Keratinocyte (primary cell): Measurements from ENCODE around the gene GNG13. TPM values are rescaled to one million over a fixed set of nuclear protein-coding genes. Genes with fewer than 3 reads are reported as not detected.

Experiments
- DNase-seq: peaks from one replicate; pipeline ENCODE4 v3.0.0-alpha.2; 2011; ENCODE audit warnings: low read depth, missing footprints, low spot score
- FAIRE-seq: peaks from 2 replicates; lab custom pipeline; 2011; peaks lifted over from hg19 to GRCh38; lab: Jason Lieb, UNC
- H2AFZ ChIP-seq: 2 replicates; pipeline ENCODE4 v1.6.0; 2012; ENCODE audit warnings: low read length, control low read depth, inconsistent platforms; ENCODE audit not compliant: control insufficient read depth
- H3K27ac ChIP-seq: 2 replicates; pipeline ENCODE4 v1.5.1; 2011; ENCODE audit warnings: low read length; ENCODE audit not compliant: control insufficient read depth, insufficient read depth
- H3K27me3 ChIP-seq: 3 replicates; pipeline ENCODE4 v1.6.0; 2011; ENCODE audit warnings: low read length; ENCODE audit not compliant: control insufficient read depth, insufficient read depth; ENCODE audit errors: extremely low read depth
- H3K36me3 ChIP-seq, 2 experiments: 2 replicates in 1 of 2; 3 replicates in 1 of 2; pipeline ENCODE4 v1.5.1; 2011; ENCODE audit warnings: low read length in 2 of 2, mild to moderate bottlenecking in 1 of 2; ENCODE audit not compliant: control insufficient read depth in 2 of 2, insufficient read depth in 2 of 2; ENCODE audit errors: extremely low read depth in 1 of 2
- H3K4me1 ChIP-seq: 3 replicates; pipeline ENCODE4 v1.5.1; 2011; ENCODE audit warnings: low read length; ENCODE audit not compliant: control insufficient read depth, insufficient read depth; ENCODE audit errors: extremely low read depth
- H3K4me2 ChIP-seq: 3 replicates; pipeline ENCODE4 v1.6.0; 2011; ENCODE audit warnings: low read depth, low read length; ENCODE audit not compliant: control insufficient read depth, insufficient read depth; ENCODE audit errors: extremely low read depth
- H3K4me3 ChIP-seq, 3 experiments: fragments of 200-600 bp in 1 of 3; sonication (generic) in 1 of 3; 2 replicates in 2 of 3; 3 replicates in 1 of 3; pipeline ENCODE4 v1.5.1; 2011 to 2016; ENCODE audit warnings: low read length in 3 of 3, mild to moderate bottlenecking in 3 of 3, control low read depth in 2 of 3, inconsistent platforms in 1 of 3, low read depth in 1 of 3, mixed read lengths in 1 of 3, mixed run types in 1 of 3, moderate library complexity in 1 of 3; ENCODE audit not compliant: control insufficient read depth in 2 of 3, insufficient read depth in 2 of 3; ENCODE audit errors: extremely low read depth in 1 of 3
- H3K79me2 ChIP-seq: 2 replicates; pipeline ENCODE4 v1.6.0; 2012; ENCODE audit warnings: low read length; ENCODE audit not compliant: control insufficient read depth, insufficient read depth
- H3K9ac ChIP-seq: 3 replicates; pipeline ENCODE4 v1.6.0; 2011; ENCODE audit warnings: low read length; ENCODE audit not compliant: control insufficient read depth, insufficient read depth; ENCODE audit errors: extremely low read depth
- H3K9me1 ChIP-seq: 3 replicates; pipeline ENCODE4 v1.6.0; 2011; ENCODE audit warnings: low read length; ENCODE audit not compliant: control insufficient read depth, insufficient read depth; ENCODE audit errors: extremely low read depth
- H3K9me3 ChIP-seq: 2 replicates; pipeline ENCODE4 v1.5.1; 2012; ENCODE audit warnings: low read depth, low read length; ENCODE audit not compliant: control insufficient read depth
- H4K20me1 ChIP-seq: 3 replicates; pipeline ENCODE4 v1.6.0; 2011; ENCODE audit warnings: low read length; ENCODE audit not compliant: control insufficient read depth, insufficient read depth; ENCODE audit errors: extremely low read depth
- EZH2 ChIP-seq: IDR thresholded peaks from one replicate; pipeline ENCODE4 v1.6.1; 2012; ENCODE audit warnings: inconsistent platforms, mild to moderate bottlenecking, low read length, moderate library complexity
- dilution Hi-C: fragments of 300-500 bp; cut with MboI; formaldehyde crosslinking; loops from one replicate; pipeline ENCODE4 v1.7.0; 2020; ENCODE audit warnings: low sequenced_read_pairs; ENCODE audit not compliant: extremely low pct_ligation_motif_present
- polyA plus RNA-seq, 5 experiments: library from polyadenylated mRNA; depleted of rRNA in 3 of 5; stranded (reverse) in 3 of 5; stranded (forward) in 1 of 5; unstranded in 1 of 5; fragments of >200 nt; gene quantifications; 1 replicate in 1 of 5; 2 replicates in 3 of 5; 3 replicates in 1 of 5; pipeline versions ENCODE4 v1.2.1 to v1.2.3, GENCODE V29; 2011 to 2012; ENCODE audit warnings: missing spikeins in 2 of 5, low read depth in 1 of 5, low replicate concordance in 1 of 5
- TF ChIP-seq, protein P1 (sequence below), 3 experiments: IDR thresholded peaks in 1 of 3; conservative IDR thresholded peaks in 1 of 3; optimal IDR thresholded peaks in 1 of 3; 2 replicates in 2 of 3; 3 replicates in 1 of 3; pipeline versions ENCODE3 to v1.5.1; 2011; ENCODE audit warnings: low read length in 3 of 3, mild to moderate bottlenecking in 3 of 3, moderate library complexity in 2 of 3, control low read depth in 1 of 3, inconsistent platforms in 1 of 3; ENCODE audit not compliant: insufficient read depth in 2 of 3; ENCODE audit errors: extremely low read depth in 1 of 3

The GNG13 gene
- polyA plus RNA-seq, 1 donor (not counting 4 experiments of a cell fraction or from before 2014, with no cell fraction given): not detected

GRCh38 chr16:822174-822908 lies 21.8 kb upstream of the GNG13 start:
- FAIRE-seq: no peak
- H3K9me1 ChIP-seq: no peaks in the 10 kb centered on the region
- no peak for TF ChIP-seq EZH2
- TF ChIP-seq, protein P1, sequence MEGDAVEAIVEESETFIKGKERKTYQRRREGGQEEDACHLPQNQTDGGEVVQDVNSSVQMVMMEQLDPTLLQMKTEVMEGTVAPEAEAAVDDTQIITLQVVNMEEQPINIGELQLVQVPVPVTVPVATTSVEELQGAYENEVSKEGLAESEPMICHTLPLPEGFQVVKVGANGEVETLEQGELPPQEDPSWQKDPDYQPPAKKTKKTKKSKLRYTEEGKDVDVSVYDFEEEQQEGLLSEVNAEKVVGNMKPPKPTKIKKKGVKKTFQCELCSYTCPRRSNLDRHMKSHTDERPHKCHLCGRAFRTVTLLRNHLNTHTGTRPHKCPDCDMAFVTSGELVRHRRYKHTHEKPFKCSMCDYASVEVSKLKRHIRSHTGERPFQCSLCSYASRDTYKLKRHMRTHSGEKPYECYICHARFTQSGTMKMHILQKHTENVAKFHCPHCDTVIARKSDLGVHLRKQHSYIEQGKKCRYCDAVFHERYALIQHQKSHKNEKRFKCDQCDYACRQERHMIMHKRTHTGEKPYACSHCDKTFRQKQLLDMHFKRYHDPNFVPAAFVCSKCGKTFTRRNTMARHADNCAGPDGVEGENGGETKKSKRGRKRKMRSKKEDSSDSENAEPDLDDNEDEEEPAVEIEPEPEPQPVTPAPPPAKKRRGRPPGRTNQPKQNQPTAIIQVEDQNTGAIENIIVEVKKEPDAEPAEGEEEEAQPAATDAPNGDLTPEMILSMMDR (optimal IDR thresholded peaks at IDR 0.05 in 1 of 3, IDR thresholded peaks at IDR 0.05 in 1 of 3, conservative IDR thresholded peaks at IDR 0.05 in 1 of 3; ENCODE audit: extremely low read depth in 1 of 3, insufficient read depth in 2 of 3, low read length in 3 of 3): no peak
- H3K36me3 ChIP-seq: no peaks in the 10 kb centered on the region
- H3K27me3 ChIP-seq: peaks cover 25% of the 10 kb centered on the region
- no peaks in the 10 kb centered on the region for H3K9me3 ChIP-seq
- H3K4me2 ChIP-seq: no peak overlapping the region
- dilution Hi-C loops: no loop called here
- no peaks in the 10 kb centered on the region for H4K20me1 ChIP-seq
- no peak overlapping the region for H3K4me3 ChIP-seq
- H2AFZ ChIP-seq: no peak overlapping the region
- H3K9ac ChIP-seq: no peak overlapping the region
- H3K27ac ChIP-seq: no peak overlapping the region
- H3K79me2 ChIP-seq: no peaks in the 10 kb centered on the region
- H3K4me1 ChIP-seq: no peaks in the 10 kb centered on the region
- no peak for DNase-seq

DNA sequence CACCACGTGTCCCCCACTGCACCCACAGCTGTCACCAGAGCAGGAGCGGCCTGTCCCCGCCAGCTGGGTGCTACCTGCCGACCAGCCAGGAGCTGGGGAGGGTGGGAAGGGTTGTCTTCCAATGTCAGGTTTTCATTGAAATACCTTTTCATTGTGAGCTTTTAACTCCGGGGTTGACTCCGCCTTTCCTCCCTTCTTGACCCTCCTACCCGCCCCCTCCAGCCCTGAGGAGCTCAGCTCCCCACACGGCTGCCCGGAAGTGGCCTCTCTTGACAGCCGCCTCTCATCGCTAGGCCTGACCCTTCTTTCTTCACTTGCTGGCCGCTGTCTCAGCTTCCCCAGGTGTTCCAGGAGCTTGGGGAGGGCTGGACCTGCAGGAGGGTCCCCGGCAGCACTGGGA lies 21.2 kb upstream of the GNG13 start:
- TF ChIP-seq EZH2: no peak
- TF ChIP-seq, protein P1 (optimal IDR thresholded peaks at IDR 0.05 in 1 of 3, IDR thresholded peaks at IDR 0.05 in 1 of 3, conservative IDR thresholded peaks at IDR 0.05 in 1 of 3; ENCODE audit: extremely low read depth in 1 of 3, insufficient read depth in 2 of 3, low read length in 3 of 3): no peak
- no peaks in the 10 kb centered on the region for H3K36me3 ChIP-seq
- no peaks in the 10 kb centered on the region for H3K79me2 ChIP-seq
- H3K9ac ChIP-seq: no peak overlapping the region
- H3K9me1 ChIP-seq: no peaks in the 10 kb centered on the region
- H3K27me3 ChIP-seq: peaks cover 30% of the 10 kb centered on the region
- FAIRE-seq (no peak), DNase-seq (no peak)
- no peaks in the 10 kb centered on the region for H3K4me1 ChIP-seq
- H4K20me1 ChIP-seq: no peaks in the 10 kb centered on the region
- no peak overlapping the region for H2AFZ ChIP-seq
- no peaks in the 10 kb centered on the region for H3K9me3 ChIP-seq
- no peak overlapping the region for H3K27ac ChIP-seq
- no peak overlapping the region for H3K4me3 ChIP-seq
- dilution Hi-C loops: no loop called here
- no peak overlapping the region for H3K4me2 ChIP-seq
